Measurements from ENCODE around the gene TUFT1. TPM values are rescaled to one million over a fixed set of nuclear protein-coding genes. Genes with fewer than 3 reads are reported as not detected.
A peak's percentile ranks its signal among the peaks of the same experiment; 100 is the strongest.

The TUFT1 gene
- total RNA-seq, 4 donors from 2014 or later = 15.1 to 20.4 (median 17.5) TPM

GRCh38 chr1:151540982-151541377, 871 bp downstream of the TUFT1 start:
- no peaks in the 10 kb centered on the region for H3K27me3 ChIP-seq
- ATAC-seq = no peak
- no peaks in the 10 kb centered on the region for H3K9me3 ChIP-seq
- H3K36me3 ChIP-seq = no peaks in the 10 kb centered on the region
- 18% methylated on average over 6 of the region's 13 CpGs; no CpG with 5 or more reads in 1 of the 2 donors for WGBS, 2 donors (ENCODE audit: low coverage in 1 of 2)
- H3K4me3 ChIP-seq = peak overlapping the region; percentile 58 to 77
- peaks cover 0 to 45% (median 3%) of the 10 kb centered on the region in 3 donors for H3K4me1 ChIP-seq
- TF ChIP-seq POLR2A (IDR thresholded peaks at IDR 0.05) (no peak), EP300 (IDR thresholded peaks at IDR 0.05) (no peak), CTCF (IDR thresholded peaks at IDR 0.05) (no peak), POLR2AphosphoS5 (IDR thresholded peaks at IDR 0.05) (no peak)
- H3K27ac ChIP-seq = peak overlapping the region; percentile 68 to 94 (median 90)

GRCh38 chr1:151541752-151542151, 1.6 kb downstream of the TUFT1 start:
- Histone ChIP-seq H3K4me1 (peaks cover 0 to 46% (median 3%) of the 10 kb centered on the region in 3 donors), H3K27me3 (no peaks in the 10 kb centered on the region), H3K4me3 (peak overlapping the region in 1 of 2 donors; percentile 77), H3K9me3 (no peaks in the 10 kb centered on the region), H3K36me3 (no peaks in the 10 kb centered on the region), H3K27ac (peak overlapping the region in 3 of 4 donors; percentile 89 to 94 (median 90))
- 78 to 100% methylated on average over 3 to 4 of the region's 5 CpGs for WGBS, 2 donors (ENCODE audit: low coverage in 1 of 2)
- no peak for ATAC-seq
- TF ChIP-seq CTCF (IDR thresholded peaks at IDR 0.05) (no peak), POLR2AphosphoS5 (IDR thresholded peaks at IDR 0.05) (no peak), EP300 (IDR thresholded peaks at IDR 0.05) (no peak), POLR2A (IDR thresholded peaks at IDR 0.05) (no peak)

GRCh38 chr1:151542710-151543129, 2.6 kb downstream of the TUFT1 start:
- H3K27me3 ChIP-seq = no peaks in the 10 kb centered on the region
- peak; percentile 19 for ATAC-seq
- H3K36me3 ChIP-seq = no peaks in the 10 kb centered on the region
- TF ChIP-seq POLR2AphosphoS5 (IDR thresholded peaks at IDR 0.05) = peak; percentile 49
- TF ChIP-seq POLR2A (IDR thresholded peaks at IDR 0.05) = no peak
- peak overlapping the region; percentile 36 to 94 (median 90) for H3K27ac ChIP-seq
- H3K4me1 ChIP-seq = peaks cover 7 to 56% (median 8%) of the 10 kb centered on the region in 3 donors
- no peak overlapping the region for H3K4me3 ChIP-seq
- WGBS, 2 donors (ENCODE audit: low coverage in 1 of 2) = 25 to 48% methylated on average over 2 to 3 of the region's 3 CpGs
- no peaks in the 10 kb centered on the region for H3K9me3 ChIP-seq

GRCh38 chr1:151545542-151545941, 5.4 kb downstream of the TUFT1 start:
- 43 to 67% methylated on average over 1 of the region's 1 CpG for WGBS, 2 donors (ENCODE audit: low coverage in 1 of 2)

GRCh38 chr1:151546011-151546925, 6.2 kb downstream of the TUFT1 start:
- WGBS, 2 donors (ENCODE audit: low coverage in 1 of 2) = 79% methylated on average over 4 of the region's 4 CpGs
- no peak for TF ChIP-seq POLR2AphosphoS5 (IDR thresholded peaks at IDR 0.05)
- no peak for TF ChIP-seq CTCF (IDR thresholded peaks at IDR 0.05)
- TF ChIP-seq POLR2A (IDR thresholded peaks at IDR 0.05) = no peak
- no peak for TF ChIP-seq EP300 (IDR thresholded peaks at IDR 0.05)

More at GRCh38 chr1:151545542-151545941, 5.4 kb downstream of the TUFT1 start:
- Histone ChIP-seq H3K36me3 (no peaks in the 10 kb centered on the region), H3K4me3 (no peak overlapping the region), H3K9me3 (no peaks in the 10 kb centered on the region), H3K27ac (peak overlapping the region in 3 of 4 donors; percentile 12 to 32 (median 23)), H3K4me1 (peaks cover 7 to 60% (median 8%) of the 10 kb centered on the region in 3 donors), H3K27me3 (no peaks in the 10 kb centered on the region)
- ATAC-seq = no peak
- TF ChIP-seq POLR2AphosphoS5 (IDR thresholded peaks at IDR 0.05) (no peak), EP300 (IDR thresholded peaks at IDR 0.05) (no peak), POLR2A (IDR thresholded peaks at IDR 0.05) (no peak)

More at GRCh38 chr1:151546011-151546925, 6.2 kb downstream of the TUFT1 start:
- H3K4me1 ChIP-seq = peaks cover 7 to 53% (median 8%) of the 10 kb centered on the region in 3 donors
- ATAC-seq = no peak
- H3K27me3 ChIP-seq = no peaks in the 10 kb centered on the region
- H3K4me3 ChIP-seq = no peak overlapping the region
- H3K9me3 ChIP-seq = no peaks in the 10 kb centered on the region
- no peaks in the 10 kb centered on the region for H3K36me3 ChIP-seq
- peak overlapping the region; percentile 68 to 77 (median 74) for H3K27ac ChIP-seq
